Urinary bladder (tissue), 4 donors: ENCODE results near the gene LKAAEAR1. TPM values are rescaled to one million over a fixed set of nuclear protein-coding genes. Genes with fewer than 3 reads are reported as not detected.

Experiments used
- DNase-seq: peaks from one replicate; pipeline ENCODE4 v3.0.0-alpha.2; 2015; ENCODE audit errors: extremely low spot score
- H3K27ac ChIP-seq: one replicate; pipeline ENCODE4 v1.5.1; 2013; ENCODE audit warnings: low read depth, mild to moderate bottlenecking, moderate library complexity
- H3K36me3 ChIP-seq: one replicate; pipeline ENCODE4 v1.6.1; 2013; ENCODE audit warnings: mild to moderate bottlenecking, moderate library complexity; ENCODE audit not compliant: insufficient read depth
- H3K4me1 ChIP-seq: one replicate; pipeline ENCODE4 v1.6.1; 2013; ENCODE audit warnings: mild to moderate bottlenecking, moderate library complexity; ENCODE audit not compliant: insufficient read depth
- H3K4me3 ChIP-seq: one replicate; pipeline ENCODE4 v1.5.1; 2013; ENCODE audit warnings: low read depth, low read length
- WGBS: extraction: QIAGEN DNeasy Blood & Tissue Kit; methylation state at CpG from one replicate; pipeline ENCODE4 v1.1.7; 2013; 5-methylcytosine and 5-hydroxymethylcytosine counted together
- polyA plus RNA-seq: library from polyadenylated mRNA; stranded (reverse); fragments of 200-250 nt; gene quantifications from one replicate; pipeline ENCODE4 v1.2.3, GENCODE V29; 2013
- small RNA-seq: library from RNA; depleted of rRNA; stranded (forward); fragments of <200 nt; gene quantifications from one replicate; pipeline ENCODE3, GENCODE V24; 2014
- total RNA-seq: library from RNA; depleted of rRNA; stranded (reverse); fragments of >200 nt; gene quantifications from one replicate; pipeline ENCODE4 v1.2.3, GENCODE V29; 2014
- donor health status: healthy with polysubstance abuse.
- donor health status: healthy.

LKAAEAR1 gene
- total and polyA plus RNA-seq, 2 donors: 0.48 TPM; not detected in 1

- 71% methylated on average over 3 of the region's 3 CpGs for WGBS
- Histone ChIP-seq H3K27ac (no peak overlapping the region), H3K4me1 (no peaks in the 10 kb centered on the region), H3K4me3 (no peak overlapping the region), H3K36me3 (no peaks in the 10 kb centered on the region)
- DNase-seq: no peak
Measured at GRCh38 chr20:64037199-64037497, 47.0 kb downstream of the LKAAEAR1 start.

GRCh38 chr20:64036346-64037198 is 47.6 kb downstream of the LKAAEAR1 start:
- WGBS: 56% methylated on average over 17 of the region's 17 CpGs
- Histone ChIP-seq H3K36me3 (peaks cover 3% of the 10 kb centered on the region), H3K27ac (no peak overlapping the region), H3K4me3 (no peak overlapping the region), H3K4me1 (no peaks in the 10 kb centered on the region)
- no peak for DNase-seq

- no peak for DNase-seq
- WGBS: 73% methylated on average over 10 of the region's 10 CpGs
- no peak within 1 kb of the TSS for H3K4me3 ChIP-seq
- no peak within 1 kb of the TSS for H3K27ac ChIP-seq
- no peaks in the 10 kb centered on the region for H3K4me1 ChIP-seq
- H3K36me3 ChIP-seq: peaks cover 3% of the 10 kb centered on the region
Measured at GRCh38 chr20:64035933-64036345, 48.3 kb downstream of the LKAAEAR1 start, which contains the start of gene C20orf204. Gene C20orf204, plus strand, starts transcription at chr20:64036182. Its CDS starts 142 bp downstream, at chr20:64036324.

GRCh38 chr20:64035066-64035932 is 48.9 kb downstream of the LKAAEAR1 start:
- peaks cover 3% of the 10 kb centered on the region for H3K36me3 ChIP-seq
- H3K4me1 ChIP-seq: no peaks in the 10 kb centered on the region
- no peak overlapping the region for H3K4me3 ChIP-seq
- 81% methylated on average over 17 of the region's 17 CpGs for WGBS
- no peak overlapping the region for H3K27ac ChIP-seq
- DNase-seq: no peak

DNA sequence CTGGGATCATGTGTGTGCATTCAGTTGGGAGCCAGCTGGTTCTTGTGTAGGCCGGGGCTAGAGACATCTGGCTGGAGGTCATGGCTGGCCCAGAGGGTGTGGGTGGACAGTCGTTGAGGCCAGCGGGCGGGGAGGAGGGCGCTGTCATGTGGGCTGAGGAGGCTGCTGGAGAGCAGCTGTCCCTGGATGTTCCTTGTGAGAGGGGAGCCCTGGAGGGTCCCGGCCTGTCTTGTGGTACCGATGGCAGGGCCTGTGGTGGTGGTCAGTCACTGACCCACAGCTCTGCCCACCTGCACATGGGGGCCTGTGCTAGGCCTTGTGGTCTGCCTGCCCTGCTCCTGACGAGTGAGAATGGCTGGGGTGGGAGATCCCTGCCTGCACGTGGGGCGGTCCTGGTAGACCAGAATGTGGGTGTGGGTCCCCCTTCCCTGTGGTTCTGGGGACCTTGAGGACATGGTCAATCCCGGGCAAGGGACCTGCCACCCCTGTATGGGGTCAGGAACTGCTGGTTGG is 50.2 kb downstream of the LKAAEAR1 start:
- Histone ChIP-seq H3K27ac (no peak overlapping the region), H3K36me3 (peaks cover 3% of the 10 kb centered on the region), H3K4me3 (no peak overlapping the region), H3K4me1 (no peaks in the 10 kb centered on the region)
- WGBS: 69% methylated on average over 11 of the region's 11 CpGs
- DNase-seq: no peak

Small RNA genes lying within 50 kb of the gene (small RNA-seq; reads per million reads assigned to genes)
- gene AL355803.1 (not detected), gene MIR6813 (not detected)

Other genes starting within 250 kb of the LKAAEAR1 start
- not detected for gene ABHD16B, start 222.9 kb downstream of the LKAAEAR1 start, total RNA-seq
- gene ABHD16B, start 222.9 kb downstream of the LKAAEAR1 start, polyA plus RNA-seq: 0.68 TPM
- 53.7 TPM for gene TPD52L2, start 219.1 kb downstream of the LKAAEAR1 start, total RNA-seq
- gene TPD52L2, start 219.1 kb downstream of the LKAAEAR1 start, polyA plus RNA-seq: 132 TPM
- gene DNAJC5, start 189.3 kb downstream of the LKAAEAR1 start, total RNA-seq: 18.7 TPM
- 31.8 TPM for gene DNAJC5, start 189.3 kb downstream of the LKAAEAR1 start, polyA plus RNA-seq
- gene UCKL1, start 128.0 kb downstream of the LKAAEAR1 start, total RNA-seq: 20.1 TPM
- gene UCKL1, start 128.0 kb downstream of the LKAAEAR1 start, polyA plus RNA-seq: 41.2 TPM
- 8.7 TPM for gene ZNF512B, start 114.5 kb downstream of the LKAAEAR1 start, total RNA-seq
- 13.8 TPM for gene ZNF512B, start 114.5 kb downstream of the LKAAEAR1 start, polyA plus RNA-seq
- 1.8 TPM for gene SAMD10, start 104.8 kb downstream of the LKAAEAR1 start, total RNA-seq
- 3.8 TPM for gene SAMD10, start 104.8 kb downstream of the LKAAEAR1 start, polyA plus RNA-seq
- 44.1 TPM for gene PRPF6, start 103.3 kb downstream of the LKAAEAR1 start, total RNA-seq
- 71.8 TPM for gene PRPF6, start 103.3 kb downstream of the LKAAEAR1 start, polyA plus RNA-seq
- gene C20orf204, start 48.2 kb downstream of the LKAAEAR1 start, total RNA-seq: 0.95 TPM
- gene C20orf204, start 48.2 kb downstream of the LKAAEAR1 start, polyA plus RNA-seq: 0.71 TPM
- 4.5 TPM for gene SOX18, start 34.8 kb downstream of the LKAAEAR1 start, total RNA-seq
- gene SOX18, start 34.8 kb downstream of the LKAAEAR1 start, polyA plus RNA-seq: 66.0 TPM
- 18.2 TPM for gene TCEA2, start 21.2 kb downstream of the LKAAEAR1 start, total RNA-seq
- gene TCEA2, start 21.2 kb downstream of the LKAAEAR1 start, polyA plus RNA-seq: 69.0 TPM
- 7.8 TPM for gene RGS19, start 4.9 kb downstream of the LKAAEAR1 start, total RNA-seq
- gene RGS19, start 4.9 kb downstream of the LKAAEAR1 start, polyA plus RNA-seq: 11.6 TPM
- 1.1 TPM for gene OPRL1, start 4.3 kb downstream of the LKAAEAR1 start, total RNA-seq
- gene OPRL1, start 4.3 kb downstream of the LKAAEAR1 start, polyA plus RNA-seq: 0.67 TPM
- gene NPBWR2, start 23.2 kb upstream of the LKAAEAR1 start, total RNA-seq: not detected
- not detected for gene NPBWR2, start 23.2 kb upstream of the LKAAEAR1 start, polyA plus RNA-seq
- gene MYT1, start 80.1 kb upstream of the LKAAEAR1 start, total RNA-seq: 0.48 TPM
- gene MYT1, start 80.1 kb upstream of the LKAAEAR1 start, polyA plus RNA-seq: 0.13 TPM
- 93.9 TPM for gene PCMTD2, start 171.3 kb upstream of the LKAAEAR1 start, total RNA-seq
- gene PCMTD2, start 171.3 kb upstream of the LKAAEAR1 start, polyA plus RNA-seq: 39.1 TPM